Liver (tissue), 9 donors: Measurements from ENCODE around the gene ZNF519. TPM values are rescaled to one million over a fixed set of nuclear protein-coding genes. Genes with fewer than 3 reads are reported as not detected.
"Not testable (repeated sequence)": the region's sequence is repeated elsewhere in the genome, so short reads cannot be mapped to it uniquely, and the experiment has no call there.

Source experiments
- DNase-seq: peaks from one replicate; pipeline ENCODE4 v3.0.0-alpha.2; 2017; ENCODE audit warnings: low spot score
- H3K27ac ChIP-seq, 2 donors: one replicate each; pipeline ENCODE4 v1.7.0; 2013; ENCODE audit warnings: inconsistent platforms in 2 of 2, low read length in 2 of 2, control low read depth in 1 of 2, low read depth in 1 of 2, mild to moderate bottlenecking in 1 of 2
- H3K27me3 ChIP-seq, 4 donors: one replicate each; pipeline versions ENCODE4 v1.6.1 to v1.7.0; 2013; ENCODE audit warnings: low read length in 3 of 4, inconsistent platforms in 1 of 4, mild to moderate bottlenecking in 1 of 4, moderate library complexity in 1 of 4; ENCODE audit not compliant: control insufficient read depth in 4 of 4, insufficient read depth in 4 of 4
- H3K36me3 ChIP-seq, 4 donors: one replicate each; pipeline versions ENCODE4 v1.6.1 to v1.7.0; 2013; ENCODE audit warnings: low read length in 3 of 4, mild to moderate bottlenecking in 3 of 4, low read depth in 1 of 4, moderate library complexity in 1 of 4; ENCODE audit not compliant: control insufficient read depth in 4 of 4, insufficient read depth in 3 of 4
- H3K4me1 ChIP-seq, 4 donors: one replicate each; pipeline versions ENCODE4 v1.6.1 to v1.7.0; 2013; ENCODE audit warnings: low read length in 3 of 4, mild to moderate bottlenecking in 3 of 4, moderate library complexity in 1 of 4; ENCODE audit not compliant: control insufficient read depth in 4 of 4, insufficient read depth in 4 of 4
- H3K4me3 ChIP-seq, 3 donors: one replicate each; pipeline versions ENCODE4 v1.6.1 to v1.7.0; 2013; ENCODE audit warnings: low read length in 3 of 3, control low read depth in 1 of 3, low read depth in 1 of 3, mild to moderate bottlenecking in 1 of 3
- H3K9ac ChIP-seq, 2 donors: one replicate each; pipeline ENCODE4 v1.7.0; 2013; ENCODE audit warnings: low read length in 2 of 2, mild to moderate bottlenecking in 2 of 2, moderate library complexity in 2 of 2, control low read depth in 1 of 2, low read depth in 1 of 2
- H3K9me3 ChIP-seq, 4 donors: one replicate each; pipeline versions ENCODE4 v1.6.1 to v1.7.0; 2013; ENCODE audit warnings: low read length in 3 of 4; ENCODE audit not compliant: control insufficient read depth in 4 of 4
- GABPA ChIP-seq, 2 donors: IDR thresholded peaks in 1 of 2; conservative IDR thresholded peaks in 1 of 2; 2 replicates each; pipeline ENCODE4 v1.6.1; 2016; ENCODE audit warnings: antibody characterized with exemption in 2 of 2, mild to moderate bottlenecking in 1 of 2, moderate library complexity in 1 of 2
- HNF4A ChIP-seq, 2 donors: conservative IDR thresholded peaks; 2 replicates each; pipeline ENCODE4 v1.6.1; 2016; ENCODE audit warnings: antibody characterized with exemption in 2 of 2, mild to moderate bottlenecking in 2 of 2
- JUND ChIP-seq, 2 donors: IDR thresholded peaks; 2 replicates each; pipeline ENCODE4 v1.6.1; 2016; ENCODE audit warnings: antibody characterized with exemption in 2 of 2
- RAD21 ChIP-seq, 2 donors: IDR thresholded peaks; 2 replicates each; pipeline ENCODE4 v1.6.1; 2016; ENCODE audit warnings: antibody characterized with exemption in 2 of 2, mild to moderate bottlenecking in 2 of 2
- SP1 ChIP-seq: IDR thresholded peaks from 2 replicates; pipeline ENCODE4 v1.6.1; 2018; ENCODE audit warnings: antibody characterized with exemption, mild to moderate bottlenecking
- YY1 ChIP-seq: IDR thresholded peaks from 2 replicates; pipeline ENCODE4 v1.6.1; 2016; ENCODE audit warnings: antibody characterized with exemption, mild to moderate bottlenecking
- WGBS: extraction: QIAGEN DNeasy Blood & Tissue Kit; methylation state at CpG from one replicate; pipeline ENCODE4 v1.1.7; 2013; 5-methylcytosine and 5-hydroxymethylcytosine counted together
- polyA plus RNA-seq, 2 donors: library from polyadenylated mRNA; stranded (reverse) in 1 of 2; unstranded in 1 of 2; fragments of 200-250 nt in 1 of 2; fragments of >200 nt in 1 of 2; fragmentation: Nextera tagmentation in 1 of 2; extraction: Ambion mirVana in 1 of 2; gene quantifications; one replicate each; pipeline versions ENCODE4 v1.2.1 to v1.2.3, GENCODE V29; 2013 to 2015
- total RNA-seq, 2 donors: library from RNA; depleted of rRNA; stranded (reverse); fragments of >200 nt; gene quantifications; one replicate each; pipeline ENCODE4 v1.2.3, GENCODE V29; 2014
- TF ChIP-seq, protein P1 (sequence below): fragments of 150-350 bp; IDR thresholded peaks from 2 replicates; pipeline ENCODE4 v1.5.1; 2017; ENCODE audit warnings: improper control_type of control experiment, low read depth, low read length; ENCODE audit not compliant: missing input control
- TF ChIP-seq, protein P2 (sequence below): IDR thresholded peaks from 2 replicates; pipeline ENCODE4 v1.6.1; 2016; ENCODE audit warnings: antibody characterized with exemption
- donor health status: healthy.
- donor health status: healthy.
- donor health status: healthy.
- donor health status: healthy.
- donor health status: healthy.

ZNF519 gene
- total and polyA plus RNA-seq, 4 donors: 0.29 to 4.0 (median 1.1) TPM

DNA sequence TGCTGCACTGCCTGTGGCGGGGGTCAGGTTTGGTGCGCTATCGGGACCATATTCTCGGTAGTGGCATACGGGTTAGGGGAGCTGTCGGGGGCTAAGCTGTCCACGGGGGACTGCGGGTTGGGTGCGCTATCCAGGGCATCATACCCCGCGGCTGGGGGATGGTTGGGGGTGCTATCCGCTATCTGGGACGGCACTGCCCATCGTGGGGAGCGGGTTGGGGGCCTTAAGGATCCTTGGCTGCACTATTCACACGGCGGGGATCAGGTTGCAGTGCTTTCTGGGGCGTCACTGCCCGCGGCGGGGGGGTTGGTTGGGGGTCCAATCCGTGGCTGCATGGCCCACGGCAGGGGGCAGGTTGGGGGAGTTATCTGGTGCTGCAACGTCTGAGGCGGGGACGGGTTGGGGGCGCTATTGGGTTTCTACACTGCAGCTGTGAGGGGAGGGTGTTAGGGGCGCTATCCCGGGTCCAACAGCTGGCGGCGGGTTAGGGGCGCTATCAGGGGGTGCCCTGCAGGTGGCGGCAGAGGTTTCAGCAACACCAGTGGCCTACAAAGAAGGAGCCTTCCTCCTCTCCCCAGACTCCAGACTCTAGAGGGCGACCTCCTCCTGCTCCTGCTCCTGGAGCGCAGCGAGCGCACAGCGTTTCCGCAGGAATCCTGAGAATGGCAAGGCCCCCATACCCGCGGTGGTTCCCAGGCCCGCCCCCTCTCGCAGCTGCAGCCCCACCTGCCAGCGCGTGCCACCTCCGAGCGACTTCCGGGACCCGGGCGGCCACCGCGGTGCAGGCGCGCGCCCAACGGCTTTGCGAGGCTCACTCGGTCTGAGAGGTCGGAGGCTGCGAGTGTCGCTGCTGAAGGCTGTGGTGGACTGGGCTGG, 46.3 kb upstream of the ZNF519 start:
- peak overlapping the region in 2 of 3 donors; percentile 52 to 56 for H3K4me3 ChIP-seq
- WGBS: 32% methylated on average over 61 of the region's 61 CpGs
- not testable (repeated sequence) for H3K27me3 ChIP-seq, H3K27ac ChIP-seq, H3K36me3 ChIP-seq, H3K4me1 ChIP-seq, H3K9me3 ChIP-seq, H3K9ac ChIP-seq
- peak; percentile 69 to 72 for TF ChIP-seq RAD21 (IDR thresholded peaks at IDR 0.05)
- TF ChIP-seq, protein P1, sequence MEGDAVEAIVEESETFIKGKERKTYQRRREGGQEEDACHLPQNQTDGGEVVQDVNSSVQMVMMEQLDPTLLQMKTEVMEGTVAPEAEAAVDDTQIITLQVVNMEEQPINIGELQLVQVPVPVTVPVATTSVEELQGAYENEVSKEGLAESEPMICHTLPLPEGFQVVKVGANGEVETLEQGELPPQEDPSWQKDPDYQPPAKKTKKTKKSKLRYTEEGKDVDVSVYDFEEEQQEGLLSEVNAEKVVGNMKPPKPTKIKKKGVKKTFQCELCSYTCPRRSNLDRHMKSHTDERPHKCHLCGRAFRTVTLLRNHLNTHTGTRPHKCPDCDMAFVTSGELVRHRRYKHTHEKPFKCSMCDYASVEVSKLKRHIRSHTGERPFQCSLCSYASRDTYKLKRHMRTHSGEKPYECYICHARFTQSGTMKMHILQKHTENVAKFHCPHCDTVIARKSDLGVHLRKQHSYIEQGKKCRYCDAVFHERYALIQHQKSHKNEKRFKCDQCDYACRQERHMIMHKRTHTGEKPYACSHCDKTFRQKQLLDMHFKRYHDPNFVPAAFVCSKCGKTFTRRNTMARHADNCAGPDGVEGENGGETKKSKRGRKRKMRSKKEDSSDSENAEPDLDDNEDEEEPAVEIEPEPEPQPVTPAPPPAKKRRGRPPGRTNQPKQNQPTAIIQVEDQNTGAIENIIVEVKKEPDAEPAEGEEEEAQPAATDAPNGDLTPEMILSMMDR: peak; percentile 51
- peak; percentile 55 for DNase-seq

DNA sequence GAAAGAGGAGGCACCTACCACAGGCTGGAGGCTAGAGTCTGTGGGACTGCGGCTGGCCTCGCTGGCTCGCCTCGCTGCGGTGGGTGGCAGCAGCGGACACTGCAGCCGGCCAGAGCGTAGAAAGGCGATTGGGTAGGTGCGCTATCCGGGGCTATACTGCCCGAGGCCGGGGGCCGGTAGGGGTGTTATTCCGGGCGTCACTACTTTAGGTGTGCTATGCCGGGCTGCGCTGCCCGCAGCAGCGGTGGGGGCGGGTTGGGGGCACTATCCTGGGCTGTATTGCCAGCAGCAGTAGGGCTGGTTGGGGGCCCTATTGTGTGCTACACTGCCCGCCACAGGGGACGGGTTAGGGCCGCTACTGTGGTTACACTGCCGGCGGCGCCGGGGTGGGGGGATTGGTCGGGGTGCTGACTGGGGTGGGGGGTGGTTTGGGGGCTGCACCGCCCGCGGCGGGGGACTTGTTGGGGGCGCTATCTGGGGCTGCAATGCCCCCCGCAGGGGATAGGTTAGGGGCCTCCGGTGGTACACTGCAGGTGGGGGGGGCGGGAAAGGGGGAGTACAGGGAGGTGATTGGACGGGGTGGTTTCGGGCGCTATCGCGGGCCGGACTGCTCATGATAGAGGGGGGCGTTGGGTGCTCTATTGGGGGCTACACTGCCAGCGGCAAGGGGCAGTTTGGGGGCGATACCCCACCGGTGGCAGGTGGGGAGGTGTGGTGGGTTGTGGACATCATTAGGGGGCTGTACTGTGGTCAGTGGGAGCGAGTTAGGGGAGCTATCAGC, 45.5 kb upstream of the ZNF519 start:
- H3K9me3 ChIP-seq, H3K36me3 ChIP-seq, H3K4me1 ChIP-seq, H3K9ac ChIP-seq, H3K4me3 ChIP-seq, H3K27ac ChIP-seq, DNase-seq, H3K27me3 ChIP-seq: not testable (repeated sequence)
- 96% methylated on average over 48 of the region's 48 CpGs for WGBS

DNA sequence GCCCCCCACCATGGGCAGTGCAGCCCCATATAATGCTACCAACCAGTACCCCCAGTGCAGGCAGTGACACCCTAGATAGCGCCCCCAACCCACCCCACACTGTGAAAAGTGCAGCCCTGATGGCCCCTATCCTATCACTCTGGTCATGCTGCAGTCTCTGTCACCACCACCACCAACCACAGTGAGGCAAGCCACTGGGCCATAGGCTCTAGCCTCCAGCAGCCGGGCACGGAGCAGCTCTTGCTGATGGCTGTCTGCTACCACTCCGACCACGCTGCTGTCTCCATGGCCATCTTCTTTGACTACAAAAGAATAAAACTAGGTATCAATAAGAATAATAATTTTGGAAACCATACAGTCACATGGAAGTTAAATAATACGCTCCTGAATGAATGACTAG, 43.2 kb upstream of the ZNF519 start:
- H3K9ac ChIP-seq, H3K27me3 ChIP-seq, H3K36me3 ChIP-seq, H3K4me3 ChIP-seq, H3K9me3 ChIP-seq, DNase-seq, H3K4me1 ChIP-seq, H3K27ac ChIP-seq: not testable (repeated sequence)
- 83% methylated on average over 6 of the region's 6 CpGs for WGBS

DNA sequence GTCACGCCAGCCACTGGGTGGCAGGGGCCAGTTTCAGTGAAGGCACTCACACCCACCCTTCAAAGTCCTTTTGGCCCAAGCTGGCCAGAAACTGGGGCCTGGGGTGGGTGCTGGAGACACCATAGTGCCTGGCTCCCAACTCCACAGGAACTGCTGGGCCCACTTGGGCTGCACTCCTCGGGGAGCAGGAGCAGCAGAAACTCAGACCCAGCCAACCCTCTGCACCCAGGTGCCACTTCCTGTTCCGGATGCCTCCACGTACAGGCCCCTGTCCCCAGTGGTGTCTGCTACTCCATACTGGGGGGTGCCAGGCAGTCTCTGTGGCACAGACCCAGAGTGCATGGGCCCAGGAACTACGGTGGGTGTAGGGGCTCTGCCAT, 42.5 kb upstream of the ZNF519 start:
- Histone ChIP-seq H3K27me3 (no peaks in the 10 kb centered on the region), H3K4me1 (peaks cover 0 to 3% (median 0%) of the 10 kb centered on the region in 4 donors), H3K9me3 (no peaks in the 10 kb centered on the region), H3K4me3 (no peak overlapping the region), H3K9ac (no peak overlapping the region), H3K36me3 (no peaks in the 10 kb centered on the region), H3K27ac (no peak overlapping the region)
- no peak for DNase-seq
- TF ChIP-seq YY1 (no peak), HNF4A (conservative IDR thresholded peaks at IDR 0.05) (no peak), RAD21 (IDR thresholded peaks at IDR 0.05) (no peak), SP1 (no peak), JUND (IDR thresholded peaks at IDR 0.05) (no peak), GABPA (IDR thresholded peaks at IDR 0.05 in 1 of 2, conservative IDR thresholded peaks at IDR 0.05 in 1 of 2) (no peak)
- TF ChIP-seq, protein P2, sequence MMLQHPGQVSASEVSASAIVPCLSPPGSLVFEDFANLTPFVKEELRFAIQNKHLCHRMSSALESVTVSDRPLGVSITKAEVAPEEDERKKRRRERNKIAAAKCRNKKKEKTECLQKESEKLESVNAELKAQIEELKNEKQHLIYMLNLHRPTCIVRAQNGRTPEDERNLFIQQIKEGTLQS: no peak
- WGBS: 82% methylated on average over 5 of the region's 5 CpGs

DNA sequence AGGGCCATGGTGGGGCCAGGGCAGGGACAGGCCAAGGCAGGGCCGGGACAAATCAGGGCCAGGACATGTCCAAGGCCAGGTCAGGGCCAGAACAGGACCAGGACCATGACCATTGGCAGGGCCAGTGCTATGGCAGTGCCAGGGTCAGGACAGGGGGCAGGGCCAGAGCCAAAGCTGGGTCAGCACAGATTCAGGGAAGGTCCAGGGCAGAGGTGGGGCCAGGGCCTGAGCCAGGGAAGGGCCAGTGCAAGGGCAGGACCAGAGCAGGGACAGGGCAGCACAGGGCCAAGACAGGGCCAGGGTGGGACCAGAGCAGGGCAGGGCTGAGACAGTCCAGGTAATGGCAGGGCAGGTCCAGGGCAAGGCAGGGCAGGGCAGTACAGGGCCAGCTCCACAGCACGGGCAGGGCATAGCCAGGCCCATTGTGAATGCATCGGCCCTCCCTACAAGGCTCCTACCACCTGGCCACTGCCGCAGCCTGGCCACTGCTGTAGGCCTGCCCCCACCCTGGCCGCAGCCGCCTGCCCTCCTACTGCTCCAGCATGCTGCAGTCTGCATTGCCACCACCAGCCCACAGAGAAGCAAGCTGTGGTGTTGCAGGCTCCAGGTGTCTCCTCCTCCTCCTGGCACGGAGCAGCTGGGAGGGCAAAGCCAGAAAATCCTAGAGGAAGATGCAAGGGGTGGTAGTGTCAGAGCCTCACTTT, 41.9 kb upstream of the ZNF519 start:
- DNase-seq, H3K36me3 ChIP-seq, H3K4me3 ChIP-seq, H3K9ac ChIP-seq, H3K27me3 ChIP-seq, H3K4me1 ChIP-seq, H3K9me3 ChIP-seq, H3K27ac ChIP-seq: not testable (repeated sequence)
- 96% methylated on average over 6 of the region's 7 CpGs for WGBS
